Ramos (cell line): ENCODE measurements around the gene C6orf58.

Experiments used
- in situ Hi-C: fragments of 300-500 bp; cut with MboI; formaldehyde crosslinking; loops from one replicate; pipeline ENCODE4 v1.14.3; 2022; ENCODE audit warnings: low sequenced_read_pairs; ENCODE audit not compliant: unreplicated experiment

C6orf58 gene

DNA sequence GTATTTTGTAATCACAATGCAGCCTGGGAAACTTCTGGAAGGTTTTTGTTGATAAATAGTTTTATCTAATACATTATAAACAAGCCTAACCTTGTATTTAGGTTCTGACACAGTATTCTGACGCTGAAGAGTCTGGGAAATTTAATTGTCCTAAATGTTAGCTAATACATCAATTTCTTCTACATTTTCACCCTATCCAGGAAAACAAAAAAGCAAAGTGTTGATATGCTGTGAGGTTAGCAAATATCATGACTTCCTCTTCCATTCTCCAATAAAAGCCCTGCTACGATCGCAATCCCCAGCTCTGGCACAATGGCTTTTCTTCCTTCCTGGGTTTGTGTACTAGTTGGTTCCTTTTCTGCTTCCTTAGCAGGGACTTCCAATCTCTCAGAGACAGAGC, at the start of gene C6orf58:
TSS of gene C6orf58 (plus strand) at position 301 of the 400 bp plus-strand sequence. CDS start at position 313, 12 bp downstream.
- in situ Hi-C loops, result no loop called here

GRCh38 chr6:127533011-127533410, 44.0 kb upstream of the C6orf58 start:
- in situ Hi-C loops, result no loop called here

GRCh38 chr6:127533736-127534135, 43.2 kb upstream of the C6orf58 start:
- in situ Hi-C loops, result no loop called here

DNA sequence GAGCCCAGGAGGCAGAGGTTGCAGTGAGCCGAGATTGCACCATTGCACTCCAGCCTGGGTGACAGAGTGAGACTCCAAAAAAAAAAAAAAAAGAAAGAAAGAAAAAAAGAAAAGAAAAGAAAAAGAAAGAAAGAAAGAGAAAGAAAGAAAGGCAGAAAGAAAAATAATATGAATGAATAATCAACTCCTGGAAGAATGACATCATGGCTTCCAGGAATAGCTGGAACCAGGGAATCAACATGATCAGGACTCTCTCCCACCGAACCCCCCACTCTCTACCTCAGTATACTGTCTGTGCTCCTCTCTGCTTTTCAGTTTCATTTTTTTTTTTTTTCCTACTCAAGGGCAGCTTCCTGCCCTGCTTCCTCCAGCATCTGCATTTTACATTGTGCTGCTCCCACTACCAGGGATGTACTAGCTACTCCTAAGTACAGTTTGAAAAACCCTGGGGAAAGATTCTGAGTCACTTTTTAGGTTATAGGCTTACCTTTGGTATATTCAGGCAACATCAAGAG, 38.2 kb upstream of the C6orf58 start:
- in situ Hi-C loops, result no loop called here

- in situ Hi-C loops, result no loop called here
These were observed 37.7 kb upstream of the C6orf58 start for GRCh38 chr6:127539272-127539671.

DNA sequence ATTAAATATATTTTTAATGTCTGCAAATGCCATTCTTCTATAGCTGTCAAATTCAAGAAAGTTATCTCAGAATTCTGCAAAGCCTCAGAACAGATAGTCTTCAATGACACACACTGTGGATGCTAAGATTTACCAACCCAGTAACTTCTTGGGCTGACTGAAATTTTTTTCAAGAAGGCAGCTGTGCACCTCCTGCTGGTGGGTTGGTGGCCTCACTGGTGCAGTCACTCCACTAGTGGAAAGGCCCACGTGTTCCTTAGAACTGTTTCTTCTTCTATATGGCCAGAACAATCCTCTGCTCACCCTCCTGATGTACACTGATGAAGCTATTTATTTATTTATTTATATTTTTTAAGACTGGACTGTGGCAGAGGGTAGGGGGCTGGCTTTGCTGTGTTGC, 29.8 kb upstream of the C6orf58 start:
- in situ Hi-C loops, result no loop called here

- in situ Hi-C loops, result no loop called here
These were observed 28.9 kb upstream of the C6orf58 start for GRCh38 chr6:127547904-127548649.

DNA sequence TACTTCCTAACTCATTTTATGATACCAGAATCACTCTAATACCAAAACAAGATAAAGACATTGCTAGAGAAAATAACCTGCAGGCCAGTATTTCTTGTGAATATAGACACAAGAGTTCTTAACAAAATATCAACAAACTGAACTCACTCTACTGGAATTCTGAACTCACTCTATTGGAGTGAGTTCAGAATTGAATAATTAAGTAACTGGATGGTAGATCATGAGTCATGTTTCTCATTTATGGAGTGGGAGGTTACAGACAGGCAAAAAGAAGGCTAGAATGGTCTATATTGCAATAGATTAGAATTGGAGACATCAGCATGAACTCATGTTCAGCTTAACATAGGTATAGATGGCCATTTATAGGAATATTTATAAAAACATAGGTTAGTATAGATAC, 26.6 kb upstream of the C6orf58 start:
- in situ Hi-C loops, result no loop called here

GRCh38 chr6:127554435-127555006, 22.5 kb upstream of the C6orf58 start:
- in situ Hi-C loops, result no loop called here

- in situ Hi-C loops, result no loop called here
These were observed 15.3 kb upstream of the C6orf58 start for GRCh38 chr6:127561660-127562059.

GRCh38 chr6:127564761-127565160, 12.2 kb upstream of the C6orf58 start:
- in situ Hi-C loops, result no loop called here

DNA sequence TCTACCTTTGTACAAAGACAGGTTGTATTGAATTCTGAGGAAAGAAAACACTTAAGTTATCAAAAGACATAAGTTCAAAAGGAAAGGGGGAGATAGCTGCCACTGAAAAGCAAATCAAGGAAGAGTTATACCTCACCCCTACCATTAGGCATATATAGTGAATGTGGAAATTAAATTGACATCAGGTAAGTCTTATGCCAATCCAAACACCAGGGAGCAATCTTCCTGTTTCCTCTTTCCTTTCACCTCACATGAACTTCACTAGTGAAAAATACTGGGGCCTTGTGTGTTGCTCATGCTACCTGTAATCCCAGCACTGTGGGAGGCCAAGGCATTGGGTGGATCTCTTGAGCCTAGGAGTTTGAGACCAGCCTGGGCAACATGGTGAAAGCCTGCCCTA, 10.9 kb upstream of the C6orf58 start:
- in situ Hi-C loops, result no loop called here

- in situ Hi-C loops, result no loop called here
These were observed 10.3 kb upstream of the C6orf58 start for GRCh38 chr6:127566651-127567050.

DNA sequence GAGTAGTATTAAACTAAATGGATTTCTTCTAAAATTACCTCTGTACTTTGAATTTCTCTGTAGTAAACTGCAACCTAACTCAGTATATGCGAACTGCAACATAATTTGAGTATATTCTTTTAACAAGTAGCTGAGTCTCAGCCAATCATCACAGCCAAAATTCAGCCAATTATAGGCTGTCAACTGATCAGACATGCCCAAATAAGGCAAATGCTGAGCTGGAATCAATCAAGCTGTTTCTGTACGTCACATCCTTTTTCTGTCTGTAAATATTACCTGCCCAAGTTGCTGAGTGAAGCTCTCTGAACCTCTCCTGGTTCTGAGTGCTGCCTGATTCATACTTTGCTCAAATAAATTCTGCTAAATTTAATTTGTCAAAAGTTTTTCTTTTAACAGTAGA, 9.5 kb upstream of the C6orf58 start:
- in situ Hi-C loops, result no loop called here

- in situ Hi-C loops, result no loop called here
These were observed 6.1 kb upstream of the C6orf58 start for GRCh38 chr6:127570739-127571389.

- in situ Hi-C loops, result no loop called here
These were observed 1.9 kb downstream of the C6orf58 start for GRCh38 chr6:127578900-127579299.

GRCh38 chr6:127581576-127581975, 4.6 kb downstream of the C6orf58 start:
- in situ Hi-C loops, result no loop called here

DNA sequence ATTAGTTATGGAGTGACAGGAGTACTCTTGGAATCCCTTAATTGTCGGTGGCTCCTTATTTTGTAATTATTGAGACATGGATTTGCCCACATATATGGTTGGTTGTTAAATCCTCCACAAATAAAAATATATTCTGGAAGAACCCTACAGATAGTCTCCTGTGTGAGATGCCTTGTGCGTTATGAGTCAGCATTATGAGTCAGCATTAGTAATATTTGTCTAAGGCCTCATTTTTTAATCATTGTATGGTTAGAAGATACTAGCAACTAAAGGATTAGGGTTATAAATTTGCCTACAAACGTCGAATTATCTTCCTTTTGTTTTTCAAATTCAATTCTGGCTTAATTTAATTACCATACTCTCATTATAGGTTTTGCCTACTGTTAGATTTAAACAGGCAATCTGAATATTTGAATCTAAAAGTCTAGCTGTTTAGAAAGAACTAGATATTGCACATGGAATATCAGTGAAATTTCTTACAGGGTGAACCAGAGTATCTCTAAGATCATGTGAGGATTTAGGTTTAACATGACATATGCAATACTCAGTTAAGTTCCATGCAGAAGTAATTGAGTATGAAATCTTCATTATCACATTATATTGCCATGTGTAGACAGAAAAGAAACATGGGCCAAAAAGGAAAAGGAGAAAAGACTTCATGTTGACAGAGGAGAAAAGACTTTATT, 5.9 kb downstream of the C6orf58 start:
- in situ Hi-C loops, result no loop called here

- in situ Hi-C loops, result no loop called here
These were observed 8.1 kb downstream of the C6orf58 start for GRCh38 chr6:127585123-127585522.

- in situ Hi-C loops, result no loop called here
These were observed 9.4 kb downstream of the C6orf58 start for GRCh38 chr6:127586372-127586771.

- in situ Hi-C loops, result no loop called here
These were observed 10.9 kb downstream of the C6orf58 start for GRCh38 chr6:127587875-127588274.
